ENCODE measurements around the gene MAP10.

Gene MAP10

GRCh38 chr1:232773752-232774151 lies 31.5 kb upstream of the MAP10 start:
- no peak for TF ChIP-seq SIN3A (IDR thresholded peaks at IDR 0.05; ENCODE audit: borderline replicate concordance, insufficient read depth, low read length)
- TF ChIP-seq REST (IDR thresholded peaks at IDR 0.05; ENCODE audit: insufficient read depth in 1 of 2, low read depth in 2 of 2, low read length in 2 of 2), result no peak
- TF ChIP-seq FOXP2 (optimal IDR thresholded peaks at IDR 0.05; ENCODE audit: borderline replicate concordance, extremely low read depth, extremely low read length, insufficient read depth), result no peak
- TF ChIP-seq TAF1 (IDR thresholded peaks at IDR 0.05; ENCODE audit: borderline replicate concordance, insufficient read depth, low read length), result no peak
- no peak for TF ChIP-seq POLR2AphosphoS5 (IDR thresholded peaks at IDR 0.05; ENCODE audit: low read depth, low read length)

- TF ChIP-seq TAF1 (IDR thresholded peaks at IDR 0.05; ENCODE audit: borderline replicate concordance, insufficient read depth, low read length) (no peak), SIN3A (IDR thresholded peaks at IDR 0.05; ENCODE audit: borderline replicate concordance, insufficient read depth, low read length) (no peak), POLR2AphosphoS5 (IDR thresholded peaks at IDR 0.05; ENCODE audit: low read depth, low read length) (no peak), REST (IDR thresholded peaks at IDR 0.05; ENCODE audit: insufficient read depth in 1 of 2, low read depth in 2 of 2, low read length in 2 of 2) (no peak), FOXP2 (optimal IDR thresholded peaks at IDR 0.05; ENCODE audit: borderline replicate concordance, extremely low read depth, extremely low read length, insufficient read depth) (no peak)
Measured at GRCh38 chr1:232776526-232777106, 28.6 kb upstream of the MAP10 start.

GRCh38 chr1:232780354-232780753 lies 24.9 kb upstream of the MAP10 start:
- no peak for TF ChIP-seq TAF1 (IDR thresholded peaks at IDR 0.05; ENCODE audit: borderline replicate concordance, insufficient read depth, low read length)
- no peak for TF ChIP-seq FOXP2 (optimal IDR thresholded peaks at IDR 0.05; ENCODE audit: borderline replicate concordance, extremely low read depth, extremely low read length, insufficient read depth)
- no peak for TF ChIP-seq SIN3A (IDR thresholded peaks at IDR 0.05; ENCODE audit: borderline replicate concordance, insufficient read depth, low read length)
- TF ChIP-seq REST (IDR thresholded peaks at IDR 0.05; ENCODE audit: insufficient read depth in 1 of 2, low read depth in 2 of 2, low read length in 2 of 2), result no peak
- TF ChIP-seq POLR2AphosphoS5 (IDR thresholded peaks at IDR 0.05; ENCODE audit: low read depth, low read length), result no peak

GRCh38 chr1:232784794-232785193 lies 20.4 kb upstream of the MAP10 start:
- TF ChIP-seq TAF1 (IDR thresholded peaks at IDR 0.05; ENCODE audit: borderline replicate concordance, insufficient read depth, low read length) (no peak), POLR2AphosphoS5 (IDR thresholded peaks at IDR 0.05; ENCODE audit: low read depth, low read length) (no peak), FOXP2 (optimal IDR thresholded peaks at IDR 0.05; ENCODE audit: borderline replicate concordance, extremely low read depth, extremely low read length, insufficient read depth) (no peak), REST (IDR thresholded peaks at IDR 0.05; ENCODE audit: insufficient read depth in 1 of 2, low read depth in 2 of 2, low read length in 2 of 2) (no peak), SIN3A (IDR thresholded peaks at IDR 0.05; ENCODE audit: borderline replicate concordance, insufficient read depth, low read length) (no peak)

All from PFSK-1 (cell line).